Neural cell (in vitro differentiated cells): ENCODE data around the gene LIG1. TPM values are rescaled to one million over a fixed set of nuclear protein-coding genes. Genes with fewer than 3 reads are reported as not detected.

Source experiments
- H2AFZ ChIP-seq: fragments of 200-600, 300-800 bp; sonication (generic), shearing (Covaris generic); 2 replicates; pipeline ENCODE4 v1.6.0; 2014; ENCODE audit warnings: low read depth, mild to moderate bottlenecking, antibody characterized with exemption, low read length, moderate library complexity
- H3F3A ChIP-seq: fragments of 200-600 bp; shearing (Covaris generic); 2 replicates; pipeline ENCODE4 v1.6.1; 2016; ENCODE audit warnings: mild to moderate bottlenecking, moderate library complexity, mixed read lengths, antibody characterized with exemption, low read length; ENCODE audit not compliant: insufficient read depth, poor library complexity, severe bottlenecking
- H3K27ac ChIP-seq: fragments of 200-600, 300-800 bp; sonication (generic), shearing (Covaris generic); 2 replicates; pipeline ENCODE4 v1.5.1; 2014; ENCODE audit warnings: mild to moderate bottlenecking, low read length, moderate library complexity
- H3K27me3 ChIP-seq: fragments of 300-800, 200-600 bp; sonication (generic), shearing (Covaris generic); 2 replicates; pipeline ENCODE4 v1.6.0; 2014; ENCODE audit warnings: mild to moderate bottlenecking, low read depth, low read length, moderate library complexity; ENCODE audit not compliant: insufficient read depth
- H3K36me3 ChIP-seq: fragments of 300-800, 200-600 bp; sonication (generic), shearing (Covaris generic); 2 replicates; pipeline ENCODE4 v1.5.1; 2014; ENCODE audit warnings: mild to moderate bottlenecking, antibody characterized with exemption, low read length, moderate library complexity; ENCODE audit not compliant: insufficient read depth
- H3K4me2 ChIP-seq: fragments of 300-800, 200-600 bp; sonication (generic), shearing (Covaris generic); 2 replicates; pipeline ENCODE4 v1.6.0; 2014; ENCODE audit warnings: mild to moderate bottlenecking, low read length
- H3K4me3 ChIP-seq: fragments of 300-800, 200-600 bp; sonication (generic), shearing (Covaris generic); 2 replicates; pipeline ENCODE4 v1.5.1; 2014; ENCODE audit warnings: mild to moderate bottlenecking, low read length, moderate library complexity
- H3K79me2 ChIP-seq: fragments of 200-600 bp; shearing (Covaris generic); replicated peaks from 2 replicates; pipeline ENCODE4 v1.6.0; 2014; ENCODE audit warnings: mild to moderate bottlenecking, low read length, moderate library complexity; ENCODE audit not compliant: insufficient read depth
- H3K9ac ChIP-seq: fragments of 300-800, 200-600 bp; sonication (generic), shearing (Covaris generic); 2 replicates; pipeline ENCODE4 v1.6.1; 2016; ENCODE audit warnings: mild to moderate bottlenecking, low read length, mixed read lengths
- H3K9me2 ChIP-seq: fragments of 200-600 bp; shearing (Covaris generic); 2 replicates; pipeline ENCODE4 v1.6.1; 2016; ENCODE audit warnings: mild to moderate bottlenecking, low read length, mixed read lengths; ENCODE audit not compliant: insufficient read depth
- H3K9me3 ChIP-seq: fragments of 200-600, 300-800 bp; sonication (generic), shearing (Covaris generic); 2 replicates; pipeline ENCODE4 v1.6.1; 2016; ENCODE audit warnings: mild to moderate bottlenecking, mixed run types, low read length, moderate library complexity, mixed read lengths
- H4K20me1 ChIP-seq: fragments of 200-600 bp; shearing (Covaris generic); 2 replicates; pipeline ENCODE4 v1.6.1; 2016; ENCODE audit warnings: mild to moderate bottlenecking, mixed run types; ENCODE audit not compliant: insufficient read depth
- EP300 ChIP-seq: fragments of 450-650 bp; conservative IDR thresholded peaks from 2 replicates; pipeline ENCODE4 v1.6.1; 2014; ENCODE audit warnings: antibody characterized with exemption, mild to moderate bottlenecking, moderate library complexity; ENCODE audit not compliant: poor library complexity, severe bottlenecking
- EZH2 ChIP-seq: fragments of 200-600, 300-800 bp; shearing (Covaris generic), sonication (generic); IDR thresholded peaks from 2 replicates; pipeline ENCODE4 v1.6.1; 2014; ENCODE audit warnings: antibody characterized with exemption, low read length, borderline replicate concordance, mild to moderate bottlenecking; ENCODE audit not compliant: insufficient read depth, poor library complexity, severe bottlenecking
- MXI1 ChIP-seq: fragments of 450-650 bp; conservative IDR thresholded peaks from 2 replicates; pipeline ENCODE4 v1.6.1; 2014; ENCODE audit warnings: antibody characterized with exemption, mild to moderate bottlenecking; ENCODE audit not compliant: poor library complexity, severe bottlenecking
- POLR2AphosphoS5 ChIP-seq: IDR thresholded peaks from 2 replicates; pipeline ENCODE4 v1.6.1; 2012
- RAD21 ChIP-seq: fragments of 450-650 bp; conservative IDR thresholded peaks from 2 replicates; pipeline ENCODE4 v1.6.1; 2014; ENCODE audit warnings: antibody characterized with exemption, mild to moderate bottlenecking, moderate library complexity
- SMC3 ChIP-seq: fragments of 450-650 bp; conservative IDR thresholded peaks from 2 replicates; pipeline ENCODE4 v1.6.1; 2014; ENCODE audit warnings: antibody characterized with exemption, mild to moderate bottlenecking, moderate library complexity; ENCODE audit not compliant: poor library complexity
- TAF1 ChIP-seq: IDR thresholded peaks from 2 replicates; pipeline ENCODE4 v1.6.1; 2012; ENCODE audit warnings: low read depth
- polyA plus RNA-seq: library from polyadenylated mRNA; depleted of rRNA; stranded (reverse); fragments of >200 nt; gene quantifications from 2 replicates; pipeline ENCODE4 v1.2.3, GENCODE V29; 2014
- TF ChIP-seq, protein P1 (sequence below): fragments of 450-650 bp; IDR thresholded peaks from 2 replicates; pipeline ENCODE4 v1.5.1; 2014; ENCODE audit warnings: antibody characterized with exemption, mild to moderate bottlenecking, moderate library complexity; ENCODE audit not compliant: poor library complexity, severe bottlenecking
- TF ChIP-seq, protein P2 (sequence below): IDR thresholded peaks from 2 replicates; pipeline ENCODE4 v1.6.1; 2012; ENCODE audit warnings: borderline replicate concordance

Gene LIG1
- polyA plus RNA-seq, 1 donor from 2014 or later = 33.9 TPM

DNA sequence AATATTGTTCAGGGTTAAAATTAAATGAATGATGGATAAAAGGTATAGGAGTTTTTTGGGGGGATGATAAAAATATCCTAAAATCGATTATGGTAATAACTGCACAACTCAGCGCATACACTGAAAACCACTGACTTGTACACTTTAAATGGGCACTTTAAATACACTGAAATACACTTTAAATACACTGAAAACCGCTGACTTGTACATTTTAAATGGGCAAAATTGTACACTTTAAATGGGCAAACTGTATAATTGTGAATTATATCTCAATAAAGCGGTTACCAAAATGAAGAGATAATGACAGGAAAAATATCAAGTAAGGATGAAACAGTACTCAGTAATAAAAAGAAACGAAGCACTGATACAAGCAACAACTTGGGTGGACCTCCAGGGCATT, 1.5 kb downstream of the LIG1 start:
- TF ChIP-seq EZH2 (no peak), EP300 (no peak), POLR2AphosphoS5 (no peak), TAF1 (no peak), RAD21 (no peak), SMC3 (no peak), MXI1 (no peak)
- TF ChIP-seq, protein P1, sequence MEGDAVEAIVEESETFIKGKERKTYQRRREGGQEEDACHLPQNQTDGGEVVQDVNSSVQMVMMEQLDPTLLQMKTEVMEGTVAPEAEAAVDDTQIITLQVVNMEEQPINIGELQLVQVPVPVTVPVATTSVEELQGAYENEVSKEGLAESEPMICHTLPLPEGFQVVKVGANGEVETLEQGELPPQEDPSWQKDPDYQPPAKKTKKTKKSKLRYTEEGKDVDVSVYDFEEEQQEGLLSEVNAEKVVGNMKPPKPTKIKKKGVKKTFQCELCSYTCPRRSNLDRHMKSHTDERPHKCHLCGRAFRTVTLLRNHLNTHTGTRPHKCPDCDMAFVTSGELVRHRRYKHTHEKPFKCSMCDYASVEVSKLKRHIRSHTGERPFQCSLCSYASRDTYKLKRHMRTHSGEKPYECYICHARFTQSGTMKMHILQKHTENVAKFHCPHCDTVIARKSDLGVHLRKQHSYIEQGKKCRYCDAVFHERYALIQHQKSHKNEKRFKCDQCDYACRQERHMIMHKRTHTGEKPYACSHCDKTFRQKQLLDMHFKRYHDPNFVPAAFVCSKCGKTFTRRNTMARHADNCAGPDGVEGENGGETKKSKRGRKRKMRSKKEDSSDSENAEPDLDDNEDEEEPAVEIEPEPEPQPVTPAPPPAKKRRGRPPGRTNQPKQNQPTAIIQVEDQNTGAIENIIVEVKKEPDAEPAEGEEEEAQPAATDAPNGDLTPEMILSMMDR = no peak
- TF ChIP-seq, protein P2, sequence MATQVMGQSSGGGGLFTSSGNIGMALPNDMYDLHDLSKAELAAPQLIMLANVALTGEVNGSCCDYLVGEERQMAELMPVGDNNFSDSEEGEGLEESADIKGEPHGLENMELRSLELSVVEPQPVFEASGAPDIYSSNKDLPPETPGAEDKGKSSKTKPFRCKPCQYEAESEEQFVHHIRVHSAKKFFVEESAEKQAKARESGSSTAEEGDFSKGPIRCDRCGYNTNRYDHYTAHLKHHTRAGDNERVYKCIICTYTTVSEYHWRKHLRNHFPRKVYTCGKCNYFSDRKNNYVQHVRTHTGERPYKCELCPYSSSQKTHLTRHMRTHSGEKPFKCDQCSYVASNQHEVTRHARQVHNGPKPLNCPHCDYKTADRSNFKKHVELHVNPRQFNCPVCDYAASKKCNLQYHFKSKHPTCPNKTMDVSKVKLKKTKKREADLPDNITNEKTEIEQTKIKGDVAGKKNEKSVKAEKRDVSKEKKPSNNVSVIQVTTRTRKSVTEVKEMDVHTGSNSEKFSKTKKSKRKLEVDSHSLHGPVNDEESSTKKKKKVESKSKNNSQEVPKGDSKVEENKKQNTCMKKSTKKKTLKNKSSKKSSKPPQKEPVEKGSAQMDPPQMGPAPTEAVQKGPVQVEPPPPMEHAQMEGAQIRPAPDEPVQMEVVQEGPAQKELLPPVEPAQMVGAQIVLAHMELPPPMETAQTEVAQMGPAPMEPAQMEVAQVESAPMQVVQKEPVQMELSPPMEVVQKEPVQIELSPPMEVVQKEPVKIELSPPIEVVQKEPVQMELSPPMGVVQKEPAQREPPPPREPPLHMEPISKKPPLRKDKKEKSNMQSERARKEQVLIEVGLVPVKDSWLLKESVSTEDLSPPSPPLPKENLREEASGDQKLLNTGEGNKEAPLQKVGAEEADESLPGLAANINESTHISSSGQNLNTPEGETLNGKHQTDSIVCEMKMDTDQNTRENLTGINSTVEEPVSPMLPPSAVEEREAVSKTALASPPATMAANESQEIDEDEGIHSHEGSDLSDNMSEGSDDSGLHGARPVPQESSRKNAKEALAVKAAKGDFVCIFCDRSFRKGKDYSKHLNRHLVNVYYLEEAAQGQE = no peak
- no peaks in the 10 kb centered on the region for H3K36me3 ChIP-seq
- H3K79me2 ChIP-seq = peaks cover 15% of the 10 kb centered on the region
- H2AFZ ChIP-seq = no peak overlapping the region
- H3K9ac ChIP-seq = peak overlapping the region; percentile 79
- no peak overlapping the region for H3K27ac ChIP-seq
- no peaks in the 10 kb centered on the region for H3K9me2 ChIP-seq
- peak overlapping the region; percentile 54 for H3K4me2 ChIP-seq
- H3K4me3 ChIP-seq = peak overlapping the region; percentile 95
- H4K20me1 ChIP-seq = no peaks in the 10 kb centered on the region
- no peaks in the 10 kb centered on the region for H3K9me3 ChIP-seq
- no peaks in the 10 kb centered on the region for H3K27me3 ChIP-seq
- H3F3A ChIP-seq = peaks cover 6% of the 10 kb centered on the region

DNA sequence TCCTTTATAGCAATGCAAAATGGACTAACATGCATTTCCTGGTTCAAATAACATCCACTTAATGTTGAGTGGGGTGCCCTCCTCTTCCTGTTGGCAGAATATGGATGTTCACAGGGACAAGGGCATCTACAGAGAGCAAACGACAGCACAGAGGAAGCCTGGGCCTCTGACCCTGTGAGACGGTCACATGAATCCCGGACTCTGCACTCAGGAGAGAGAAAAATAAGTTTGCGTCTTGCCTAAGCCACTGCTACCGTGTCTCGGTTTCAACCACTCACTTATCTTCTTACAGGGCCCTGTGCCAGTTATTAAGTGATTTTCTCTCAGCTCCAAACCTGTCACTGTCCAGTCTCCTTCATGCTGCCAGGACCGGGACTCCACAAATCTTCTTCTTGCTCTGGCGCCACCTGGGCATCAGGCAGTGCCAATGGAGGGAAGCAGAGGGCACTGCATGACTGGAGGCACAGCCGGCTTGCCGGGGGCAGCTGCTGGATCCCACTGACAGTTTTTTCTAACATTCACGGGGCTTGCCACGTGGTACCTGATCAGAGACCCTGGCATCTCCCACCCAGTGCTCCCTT, 11.8 kb downstream of the LIG1 start:
- no peak overlapping the region for H2AFZ ChIP-seq
- H3K9me2 ChIP-seq = no peaks in the 10 kb centered on the region
- no peak overlapping the region for H3K4me3 ChIP-seq
- H4K20me1 ChIP-seq = no peaks in the 10 kb centered on the region
- H3F3A ChIP-seq = no peaks in the 10 kb centered on the region
- TF ChIP-seq, protein P2 = no peak
- TF ChIP-seq MXI1 (no peak), SMC3 (no peak), RAD21 (no peak), EZH2 (no peak), TAF1 (no peak)
- TF ChIP-seq, protein P1 = no peak
- no peaks in the 10 kb centered on the region for H3K27me3 ChIP-seq
- H3K4me2 ChIP-seq = no peak overlapping the region
- no peaks in the 10 kb centered on the region for H3K36me3 ChIP-seq
- H3K9ac ChIP-seq = no peak overlapping the region
- no peaks in the 10 kb centered on the region for H3K79me2 ChIP-seq
- no peak overlapping the region for H3K27ac ChIP-seq
- H3K9me3 ChIP-seq = no peaks in the 10 kb centered on the region
